Stimulated activated memory B cell treated with anti-CD40 and anti-IgM and Interleukin-4, amounts not matched to agents 10 μg/mL and 1 μg/mL and 100 μg/mL, for 72 hours (primary cell): ENCODE data around the gene OXGR1.

Source experiments
- ATAC-seq: fragments of 150-1000 bp; cut with Tn5 transposase; 2 replicates; pipeline ENCODE4 v1.10.0; 2021
- H3K27ac Mint-ChIP-seq: one replicate; pipeline ENCODE4 v1.8.0; 2022; ENCODE audit warnings: mild to moderate bottlenecking, mixed read lengths
- H3K27me3 Mint-ChIP-seq: one replicate; pipeline ENCODE4 v1.8.0; 2022; ENCODE audit warnings: mixed read lengths
- H3K36me3 Mint-ChIP-seq: one replicate; pipeline ENCODE4 v1.8.0; 2022; ENCODE audit warnings: mixed read lengths
- H3K4me1 Mint-ChIP-seq: one replicate; pipeline ENCODE4 v1.8.0; 2022; ENCODE audit warnings: mixed read lengths
- H3K4me3 Mint-ChIP-seq: one replicate; pipeline ENCODE4 v1.8.0; 2022; ENCODE audit warnings: mild to moderate bottlenecking, moderate library complexity, mixed read lengths
- H3K9me3 Mint-ChIP-seq: one replicate; pipeline ENCODE4 v1.8.0; 2022; ENCODE audit warnings: mixed read lengths

The OXGR1 gene

DNA sequence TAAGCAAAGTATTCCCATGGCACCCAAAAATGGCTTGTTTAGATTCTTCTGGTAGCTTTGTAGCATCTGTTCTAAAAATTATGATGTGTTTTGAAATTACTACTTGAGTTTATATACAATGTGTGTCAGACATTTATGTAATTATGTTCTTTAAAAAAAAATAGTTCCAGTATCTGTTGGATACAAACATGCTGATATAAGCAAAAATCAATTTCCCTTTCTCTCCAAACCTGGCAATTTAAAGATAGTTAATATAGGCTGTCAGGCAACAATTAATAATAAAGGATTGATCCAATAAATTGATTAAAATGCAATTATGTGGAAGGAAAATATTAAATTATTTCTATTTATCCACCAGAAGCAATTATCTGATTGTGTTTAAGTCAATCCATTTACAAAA, 41.7 kb downstream of the OXGR1 start:
- H3K36me3 Mint-ChIP-seq, result no peaks in the 10 kb centered on the region
- ATAC-seq, result no peak
- no peaks in the 10 kb centered on the region for H3K4me1 Mint-ChIP-seq
- H3K27ac Mint-ChIP-seq, result no peak overlapping the region
- H3K9me3 Mint-ChIP-seq, result no peaks in the 10 kb centered on the region
- H3K4me3 Mint-ChIP-seq, result no peak overlapping the region
- H3K27me3 Mint-ChIP-seq, result no peaks in the 10 kb centered on the region

DNA sequence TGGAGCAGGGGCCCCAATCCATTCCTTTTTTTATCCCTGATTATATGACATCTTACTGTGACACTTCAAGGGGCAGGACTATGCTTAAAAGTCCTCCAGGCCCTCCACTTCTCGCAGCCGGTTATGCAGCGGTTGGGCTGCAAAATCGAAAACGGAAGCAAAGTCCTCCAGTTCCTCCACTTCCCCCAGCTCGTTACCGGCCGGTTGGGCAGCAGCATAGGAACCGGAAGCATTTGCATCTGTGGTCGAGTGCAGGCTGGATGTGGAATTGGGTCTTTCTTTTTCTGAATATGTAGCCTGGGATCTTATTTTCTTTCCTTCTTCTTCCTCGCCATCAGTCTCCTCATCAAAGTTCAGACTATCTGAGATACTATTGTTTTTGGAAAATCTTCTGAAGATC, 46.1 kb downstream of the OXGR1 start:
- H3K9me3 Mint-ChIP-seq, result no peaks in the 10 kb centered on the region
- H3K4me3 Mint-ChIP-seq, result no peak overlapping the region
- H3K36me3 Mint-ChIP-seq, result no peaks in the 10 kb centered on the region
- no peak for ATAC-seq
- H3K27ac Mint-ChIP-seq, result no peak overlapping the region
- no peaks in the 10 kb centered on the region for H3K27me3 Mint-ChIP-seq
- H3K4me1 Mint-ChIP-seq, result no peaks in the 10 kb centered on the region

DNA sequence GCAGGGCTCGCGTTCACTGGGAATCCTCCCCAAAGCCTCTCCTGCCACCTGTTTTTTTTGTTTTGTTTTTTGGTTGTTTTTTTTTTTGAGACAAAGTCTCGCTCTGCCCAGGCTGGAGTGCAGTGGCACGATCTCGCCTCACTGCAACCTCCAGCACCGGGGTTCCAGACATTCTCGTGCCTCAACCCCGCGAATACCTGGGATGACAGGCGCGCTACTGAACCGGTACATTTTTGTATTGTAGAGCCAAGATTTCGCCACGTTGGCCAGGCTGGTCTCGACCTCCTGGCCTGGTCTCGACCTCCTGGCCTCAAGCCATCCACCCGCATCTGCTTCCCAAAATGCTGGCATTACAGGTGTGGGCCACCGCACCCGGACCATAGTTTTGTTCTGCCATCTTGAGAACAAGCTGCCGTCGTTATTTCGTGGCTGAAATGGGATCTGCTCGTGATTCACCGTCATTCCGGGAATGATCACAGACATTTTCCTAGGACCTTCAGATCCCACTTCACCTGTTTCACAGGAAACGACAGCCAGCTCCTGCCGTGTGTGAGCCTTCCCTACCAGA, 46.8 kb downstream of the OXGR1 start:
- ATAC-seq, result no peak
- no peaks in the 10 kb centered on the region for H3K27me3 Mint-ChIP-seq
- H3K4me1 Mint-ChIP-seq, result no peaks in the 10 kb centered on the region
- H3K36me3 Mint-ChIP-seq, result no peaks in the 10 kb centered on the region
- no peaks in the 10 kb centered on the region for H3K9me3 Mint-ChIP-seq
- no peak overlapping the region for H3K27ac Mint-ChIP-seq
- H3K4me3 Mint-ChIP-seq, result no peak overlapping the region

DNA sequence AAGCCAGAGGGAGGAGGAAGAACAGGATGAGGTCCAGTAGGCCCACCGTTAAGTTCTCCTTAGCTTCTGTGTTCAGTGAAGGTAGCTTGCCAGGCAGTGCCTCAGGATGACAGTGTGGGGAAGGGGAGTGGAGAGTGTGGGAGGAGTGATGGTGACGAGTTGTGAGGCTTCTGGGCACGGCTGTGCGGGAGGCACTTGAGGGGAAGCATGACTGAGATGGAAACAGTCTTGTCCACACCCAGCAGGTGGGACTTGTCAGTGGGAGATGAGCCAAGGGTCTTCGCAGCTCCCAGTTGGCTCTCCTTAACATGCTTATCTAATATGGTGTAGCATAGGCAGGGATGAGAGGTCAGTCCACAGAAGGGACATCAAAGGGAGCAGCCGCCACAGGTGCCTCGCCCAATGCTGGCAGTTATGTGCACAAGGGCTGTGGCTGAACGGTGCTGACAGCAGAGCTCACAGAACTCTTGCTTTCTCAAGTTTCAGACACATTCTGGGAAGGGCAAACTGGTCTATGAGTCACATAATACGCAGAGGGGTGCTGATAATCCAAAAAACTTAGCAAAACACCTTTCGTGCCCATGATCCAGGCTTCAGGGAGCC, 47.5 kb downstream of the OXGR1 start:
- Mint-ChIP-seq H3K36me3 (no peaks in the 10 kb centered on the region), H3K4me3 (no peak overlapping the region), H3K4me1 (no peaks in the 10 kb centered on the region), H3K27me3 (no peaks in the 10 kb centered on the region), H3K9me3 (no peaks in the 10 kb centered on the region), H3K27ac (no peak overlapping the region)
- ATAC-seq, result no peak

DNA sequence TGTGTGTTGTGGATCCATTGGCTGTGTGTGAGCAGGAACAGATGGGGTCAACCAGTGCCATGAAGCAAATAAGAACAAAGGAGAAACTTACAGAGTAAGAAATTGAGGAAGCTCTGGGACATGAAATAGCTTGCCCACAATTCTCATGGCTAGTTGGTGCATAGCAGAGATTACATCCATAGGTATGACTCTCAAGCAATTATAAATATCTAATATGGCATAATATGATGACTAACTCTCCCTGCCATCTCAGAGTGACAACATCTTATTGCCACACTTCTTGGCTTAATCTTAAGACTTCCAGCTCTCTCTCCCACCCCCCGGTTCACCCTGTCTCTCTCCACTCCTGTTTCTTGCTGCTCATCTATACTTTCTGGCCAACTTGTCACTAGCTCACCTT, 53.3 kb downstream of the OXGR1 start:
- no peaks in the 10 kb centered on the region for H3K4me1 Mint-ChIP-seq
- H3K27me3 Mint-ChIP-seq, result no peaks in the 10 kb centered on the region
- no peaks in the 10 kb centered on the region for H3K9me3 Mint-ChIP-seq
- H3K36me3 Mint-ChIP-seq, result no peaks in the 10 kb centered on the region
- H3K4me3 Mint-ChIP-seq, result no peak overlapping the region
- ATAC-seq, result no peak
- H3K27ac Mint-ChIP-seq, result no peak overlapping the region

DNA sequence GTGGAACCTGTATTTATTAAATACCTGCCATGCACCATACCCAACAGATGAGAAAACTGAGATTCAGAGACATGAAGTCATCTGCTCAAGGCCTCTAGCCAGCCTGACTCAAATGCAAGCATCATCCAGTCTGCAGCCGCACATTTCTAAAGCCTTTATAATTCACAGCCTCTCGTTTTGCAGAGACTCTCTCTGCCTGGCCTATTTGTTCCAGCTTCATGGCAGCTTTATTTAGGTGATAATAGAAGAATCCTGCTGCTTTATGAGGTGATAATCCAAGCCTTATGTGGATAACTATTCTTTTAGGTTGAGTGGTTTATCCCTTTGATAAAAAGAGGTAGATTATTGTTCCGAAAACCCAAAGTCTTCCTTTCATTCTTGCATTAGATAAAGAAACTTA, 58.4 kb downstream of the OXGR1 start:
- no peaks in the 10 kb centered on the region for H3K4me1 Mint-ChIP-seq
- H3K4me3 Mint-ChIP-seq, result no peak overlapping the region
- no peak overlapping the region for H3K27ac Mint-ChIP-seq
- H3K36me3 Mint-ChIP-seq, result no peaks in the 10 kb centered on the region
- no peak for ATAC-seq
- no peaks in the 10 kb centered on the region for H3K27me3 Mint-ChIP-seq
- no peaks in the 10 kb centered on the region for H3K9me3 Mint-ChIP-seq
